GM19099 (cell line): ENCODE measurements around the gene SLC22A3.

ENCODE experiments used
- POLR2A ChIP-seq: IDR thresholded peaks from 3 replicates; pipeline ENCODE4 v1.6.1; 2011; ENCODE audit warnings: low read depth; ENCODE audit not compliant: insufficient read length; ENCODE audit errors: extremely low read depth

Gene SLC22A3

DNA sequence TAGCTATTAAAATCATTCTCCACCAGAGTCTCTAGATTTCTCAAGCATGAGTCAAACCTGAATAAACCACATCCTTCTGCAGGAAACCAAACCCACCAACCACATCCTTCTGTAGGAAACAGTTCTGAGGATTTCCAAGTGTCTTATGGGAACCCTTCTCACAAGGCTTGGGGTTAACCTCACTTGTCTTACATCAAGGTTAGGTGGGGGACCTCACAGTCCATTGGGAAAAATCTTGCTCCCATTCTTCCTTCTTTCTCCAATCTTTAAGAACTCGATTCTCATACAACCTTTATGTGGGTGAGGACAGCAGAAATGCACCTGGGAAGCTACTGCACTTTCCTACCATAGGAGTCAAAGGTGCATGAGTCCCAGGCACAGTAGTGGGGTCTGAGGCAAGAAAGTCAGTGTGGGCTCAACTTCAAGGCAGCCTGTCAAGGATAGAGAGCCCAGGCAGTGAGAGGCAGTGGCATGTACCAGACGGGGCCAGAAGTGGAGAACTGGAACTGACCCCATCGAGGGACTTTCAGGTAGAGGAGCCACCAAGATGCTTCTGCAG lies 114.5 kb downstream of the SLC22A3 start:
- TF ChIP-seq POLR2A, result no peak

- no peak for TF ChIP-seq POLR2A
Observed at GRCh38 chr6:160464744-160465143, 116.6 kb downstream of the SLC22A3 start.

DNA sequence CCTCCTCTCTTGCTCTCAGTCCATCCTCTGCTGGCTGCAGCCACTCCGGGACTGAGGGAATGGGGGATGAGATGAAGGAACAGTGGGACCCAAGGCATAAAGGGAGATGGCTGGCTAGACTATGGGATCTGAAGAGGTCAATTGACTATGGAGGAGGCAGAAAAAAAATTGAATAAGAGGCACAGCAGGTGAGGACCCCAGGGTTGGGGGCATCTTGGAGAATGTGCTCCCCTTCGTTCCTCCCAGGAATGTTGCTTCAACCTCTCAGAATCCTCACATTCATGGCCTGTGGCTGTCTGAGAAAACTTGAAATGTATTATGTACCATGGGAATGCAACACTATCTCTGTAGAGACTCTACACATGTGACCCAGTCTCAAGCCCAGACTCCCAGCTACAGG lies 121.0 kb downstream of the SLC22A3 start:
- no peak for TF ChIP-seq POLR2A

DNA sequence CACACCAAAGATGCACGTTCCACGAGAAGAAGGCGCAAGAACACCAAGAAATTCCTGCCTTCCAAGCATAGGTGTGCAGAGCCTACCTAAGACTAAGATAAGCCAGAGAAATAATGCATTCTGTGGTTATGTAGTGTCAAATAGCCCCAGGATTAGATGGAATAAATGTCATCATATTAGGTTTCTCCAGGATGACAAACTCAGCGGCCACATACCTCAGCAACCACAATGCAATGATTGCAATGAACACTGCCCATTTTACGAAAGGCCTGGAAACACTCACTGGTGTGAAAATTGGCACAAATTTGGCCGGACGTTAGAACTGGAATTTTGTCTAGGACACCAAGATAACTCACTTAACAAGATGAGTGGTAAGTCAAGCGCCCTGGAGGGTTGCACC lies 129.7 kb downstream of the SLC22A3 start:
- TF ChIP-seq POLR2A, result no peak

DNA sequence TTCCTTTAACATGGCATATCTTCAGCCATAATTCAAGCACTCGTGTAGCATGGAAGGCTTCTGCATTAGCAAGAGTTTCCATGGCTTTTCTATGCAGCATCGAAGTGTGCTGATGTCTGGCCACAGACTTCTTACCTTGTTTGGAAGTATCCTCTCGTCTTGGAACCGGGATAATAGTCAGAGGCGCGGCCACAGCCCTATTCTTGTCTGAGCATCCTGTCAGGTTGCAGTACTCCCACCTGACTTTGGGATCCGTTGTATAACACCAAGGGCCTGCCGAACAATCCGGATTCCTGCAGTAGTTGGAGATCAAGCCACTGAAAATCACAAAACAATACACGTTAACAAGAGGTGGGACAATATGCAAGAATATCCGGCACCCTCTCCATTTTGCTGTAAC lies 138.9 kb downstream of the SLC22A3 start:
- no peak for TF ChIP-seq POLR2A

DNA sequence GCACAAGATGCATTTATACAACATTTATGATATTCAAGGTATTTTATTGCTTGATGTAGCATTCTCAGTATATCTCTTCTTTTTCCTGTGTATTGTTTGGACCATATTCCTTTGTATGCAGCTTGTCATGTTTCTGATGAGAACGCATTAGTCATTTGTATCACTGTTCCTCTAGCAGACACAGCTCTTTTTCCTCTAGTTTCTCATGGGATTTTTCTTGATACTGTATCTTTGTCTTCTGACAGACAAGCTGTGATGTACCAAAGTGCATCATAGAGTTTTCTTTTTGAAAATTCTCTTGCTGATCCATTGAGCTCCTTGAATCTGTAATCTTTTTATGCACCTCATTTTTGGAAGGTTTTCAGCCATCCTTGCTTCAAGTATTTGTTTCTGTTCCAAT lies 140.9 kb downstream of the SLC22A3 start:
- TF ChIP-seq POLR2A, result no peak

- TF ChIP-seq POLR2A, result no peak
Observed at GRCh38 chr6:160494576-160494975, 146.4 kb downstream of the SLC22A3 start.

DNA sequence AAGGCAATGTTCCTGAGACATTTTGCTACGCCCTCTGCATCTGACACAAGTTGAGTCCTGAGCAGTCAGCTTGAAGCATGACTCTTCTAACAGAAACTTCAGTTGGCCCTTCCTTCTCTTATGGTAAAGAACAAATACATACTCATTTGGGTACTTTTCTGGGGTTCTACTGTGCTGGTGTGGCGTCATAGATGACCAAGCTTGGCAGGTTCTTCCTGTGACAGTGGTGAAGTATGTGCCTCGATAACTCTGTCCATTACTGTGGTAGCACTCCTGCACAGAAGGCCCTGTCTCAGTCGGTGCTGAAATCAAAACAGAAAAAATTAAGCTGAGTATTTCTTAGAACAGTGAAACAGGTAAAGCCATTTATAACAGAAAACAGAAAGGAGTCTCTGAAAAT lies 152.5 kb downstream of the SLC22A3 start:
- no peak for TF ChIP-seq POLR2A
